ENCODE measurements around the gene SETD9. TPM values are rescaled to one million over a fixed set of nuclear protein-coding genes. Genes with fewer than 3 reads are reported as not detected.

Gene SETD9
- total RNA-seq, 1 donor from 2014 or later = 16.8 TPM

GRCh38 chr5:56951126-56951945 is 41.9 kb downstream of the SETD9 start:
- intact Hi-C loops (cut with DNase I) = loop anchor here (5.0 to 10.0 kb wide), 2 partner anchors 134 to 1513 kb away; partner anchors contain the start of genes MAP3K1 and PLK2
- peaks cover under 1 to 6% of the 10 kb centered on the region in 2 donors for H3K36me3 ChIP-seq
- DNase-seq (ENCODE audit: low spot score in 2 of 2) = peak in 1 of 2 donors; percentile 64
- TF ChIP-seq CTCF (IDR thresholded peaks at IDR 0.05) = no peak
- H3K27me3 ChIP-seq = no peaks in the 10 kb centered on the region
- peak overlapping the region; percentile 82 to 98 for H3K4me3 ChIP-seq
- no peaks in the 10 kb centered on the region for H3K9me3 ChIP-seq
- H3K27ac ChIP-seq = peak overlapping the region; percentile 87 to 92
- peaks cover 0 to 2% of the 10 kb centered on the region in 2 donors for H3K4me1 ChIP-seq

- no peaks in the 10 kb centered on the region for H3K9me3 ChIP-seq
- H3K4me3 ChIP-seq = peak within 1 kb of the TSS; percentile 82 to 98
- intact Hi-C loops (cut with DNase I) = loop anchor here (1.0 to 10.0 kb wide), 5 partner anchors 43 to 1513 kb away; partner anchors contain the start of genes MAP3K1, PLK2 and SETD9
- H3K36me3 ChIP-seq = peaks cover 0 to 4% of the 10 kb centered on the region in 2 donors
- H3K4me1 ChIP-seq = peaks cover 0 to 2% of the 10 kb centered on the region in 2 donors
- peak; percentile 12 to 87 for DNase-seq (ENCODE audit: low spot score in 2 of 2)
- no peak for TF ChIP-seq CTCF (IDR thresholded peaks at IDR 0.05)
- peak within 1 kb of the TSS; percentile 87 to 92 for H3K27ac ChIP-seq
- H3K27me3 ChIP-seq = no peaks in the 10 kb centered on the region
These were observed 42.7 kb downstream of the SETD9 start, which contains the start of gene MIER3 for GRCh38 chr5:56951946-56952691. TSS of gene MIER3 (minus strand) at chr5:56952123. CDS start at chr5:56952102, 21 bp downstream.

- DNase-seq (ENCODE audit: low spot score in 2 of 2) = no peak
- Histone ChIP-seq H3K9me3 (no peaks in the 10 kb centered on the region), H3K4me1 (peaks cover 0 to 2% of the 10 kb centered on the region in 2 donors), H3K36me3 (no peaks in the 10 kb centered on the region), H3K4me3 (no peak overlapping the region), H3K27me3 (no peaks in the 10 kb centered on the region), H3K27ac (no peak overlapping the region)
- intact Hi-C loops (cut with DNase I) = loop anchor here (5.0 to 10.0 kb wide), 2 partner anchors 137 to 1511 kb away; partner anchors contain the start of genes MAP3K1 and PLK2
- TF ChIP-seq CTCF (IDR thresholded peaks at IDR 0.05) = no peak
These were observed 44.9 kb downstream of the SETD9 start for GRCh38 chr5:56954262-56954661.

GRCh38 chr5:56958595-56958994 is 49.2 kb downstream of the SETD9 start:
- Histone ChIP-seq H3K4me1 (no peaks in the 10 kb centered on the region), H3K27ac (no peak overlapping the region), H3K27me3 (no peaks in the 10 kb centered on the region), H3K9me3 (no peaks in the 10 kb centered on the region), H3K36me3 (no peaks in the 10 kb centered on the region), H3K4me3 (no peak overlapping the region)
- DNase-seq (ENCODE audit: low spot score in 2 of 2) = no peak
- intact Hi-C loops (cut with DNase I) = loop anchor here (10.0 kb wide), 1 partner anchor 1506 kb away; the partner anchor contains the start of gene PLK2
- TF ChIP-seq CTCF (IDR thresholded peaks at IDR 0.05) = no peak

GRCh38 chr5:56959326-56959725 is 49.9 kb downstream of the SETD9 start:
- DNase-seq (ENCODE audit: low spot score in 2 of 2) = no peak
- intact Hi-C loops (cut with DNase I) = loop anchor here (10.0 kb wide), 1 partner anchor 1505 kb away; the partner anchor contains the start of gene PLK2
- Histone ChIP-seq H3K36me3 (no peaks in the 10 kb centered on the region), H3K4me3 (no peak overlapping the region), H3K27ac (no peak overlapping the region), H3K27me3 (no peaks in the 10 kb centered on the region), H3K9me3 (no peaks in the 10 kb centered on the region), H3K4me1 (no peaks in the 10 kb centered on the region)
- TF ChIP-seq CTCF (IDR thresholded peaks at IDR 0.05) = no peak
